GM23248 (cell line): ENCODE results near the gene TBC1D22A.

ENCODE experiments used
- EZH2 ChIP-seq: fragments of 200-600 bp; sonication (generic); IDR thresholded peaks from 2 replicates; pipeline ENCODE4 v1.6.1; 2018; ENCODE audit warnings: antibody characterized with exemption, mild to moderate bottlenecking; ENCODE audit not compliant: insufficient read depth, poor library complexity, severe bottlenecking
- EZH2phosphoT487 ChIP-seq: fragments of 200-600 bp; sonication (generic); IDR thresholded peaks from 2 replicates; pipeline ENCODE4 v1.6.1; 2018; ENCODE audit warnings: antibody characterized with exemption, moderate library complexity, mild to moderate bottlenecking, low read depth; ENCODE audit not compliant: insufficient read depth

- TF ChIP-seq EZH2phosphoT487: no peak
- no peak for TF ChIP-seq EZH2
Observed at GRCh38 chr22:46884365-46884764, 121.9 kb downstream of the TBC1D22A start.
